ENCODE data around the gene TTC31.

DNA sequence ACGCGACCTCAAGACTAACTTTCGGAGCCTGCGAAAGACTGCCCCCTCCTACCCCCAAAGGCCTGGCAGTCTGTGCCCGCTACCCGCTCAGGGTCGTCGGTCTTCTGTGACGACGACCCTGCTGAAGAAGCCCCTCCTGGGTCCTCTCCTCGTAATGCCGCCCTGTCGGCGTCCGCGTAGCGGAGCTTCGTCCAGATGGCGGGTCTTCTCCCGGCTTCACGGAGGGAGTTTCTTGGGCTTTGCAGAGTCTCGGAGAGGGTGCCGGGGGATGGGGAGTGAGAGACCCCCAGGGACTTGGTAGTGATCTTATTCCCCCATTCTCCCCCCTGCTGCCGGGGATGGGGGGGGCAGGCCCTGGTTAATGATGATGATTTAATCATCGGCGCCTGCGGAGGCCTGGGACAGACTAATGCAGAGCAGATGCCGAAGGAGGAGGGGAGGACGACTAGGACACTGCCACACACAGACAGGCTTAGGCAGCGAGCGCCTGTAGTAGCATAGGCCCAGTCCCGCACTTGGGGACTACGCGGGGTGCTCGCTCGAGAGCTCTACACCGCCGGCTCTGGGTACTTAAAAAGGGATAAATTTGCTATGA is 25.1 kb downstream of the TTC31 start:
- TF ChIP-seq POLR2A (IDR thresholded peaks at IDR 0.05), result no peak
- no peak for TF ChIP-seq CTCF (IDR thresholded peaks at IDR 0.05)

Data from lower leg skin (tissue), 3 donors.